Testis (tissue), 3 donors: ENCODE data around the gene PPFIBP1. TPM values are rescaled to one million over a fixed set of nuclear protein-coding genes. Genes with fewer than 3 reads are reported as not detected.

ENCODE experiments used
- DNase-seq: peaks from one replicate; pipeline ENCODE4 v3.0.0-alpha.2; 2019
- H3K27ac ChIP-seq, 2 donors: fragments of 200-600 bp; sonication (generic); one replicate each; pipeline ENCODE4 v1.5.1; 2019
- H3K27me3 ChIP-seq: fragments of 200-600 bp; sonication (generic); one replicate; pipeline ENCODE4 v1.5.1; 2019
- H3K36me3 ChIP-seq: fragments of 200-600 bp; sonication (generic); one replicate; pipeline ENCODE4 v1.5.1; 2017; ENCODE audit warnings: low read depth; ENCODE audit errors: missing control alignments
- H3K4me1 ChIP-seq: fragments of 200-600 bp; sonication (generic); one replicate; pipeline ENCODE4 v1.5.1; 2019
- H3K4me3 ChIP-seq, 2 donors: fragments of 200-600 bp; sonication (generic); one replicate each; pipeline ENCODE4 v1.5.1; 2017 to 2019
- H3K9me3 ChIP-seq: fragments of 200-600 bp; sonication (generic); one replicate; pipeline ENCODE4 v1.5.1; 2017
- POLR2A ChIP-seq: fragments of 450-650 bp; IDR thresholded peaks from one replicate; pipeline ENCODE4 v1.6.1; 2017; ENCODE audit warnings: antibody characterized with exemption, mild to moderate bottlenecking, moderate library complexity
- WGBS, 2 donors: methylation state at CpG; one replicate each; pipeline ENCODE4 v1.1.5; 2018; 5-methylcytosine and 5-hydroxymethylcytosine counted together
- intact Hi-C: fragments of 100-400 bp; cut with DNase I; formaldehyde crosslinking; loops from one replicate; pipeline ENCODE4 v1.15.1; 2023; ENCODE audit warnings: low total_unique reads
- polyA plus RNA-seq: library from polyadenylated mRNA; stranded (reverse); fragments of 350-450 nt; fragmentation: Illumina TruSeq; extraction: RNeasy Lipid Tissue Mini Kit (QIAGEN cat#74804); gene quantifications from one replicate; pipeline ENCODE4 v1.2.3, GENCODE V29; 2014; ENCODE audit warnings: low read depth, low replicate concordance; ENCODE audit not compliant: insufficient read depth
- total RNA-seq, 2 donors: library from RNA; depleted of rRNA; stranded (reverse); fragments of >200 nt; gene quantifications; one replicate each; pipeline ENCODE4 v1.2.3, GENCODE V29; 2016
- TF ChIP-seq, protein P1 (sequence below), 3 experiments: fragments of 450-650 bp in 2 of 3; fragments of 200-600 bp in 1 of 3; sonication (generic) in 1 of 3; IDR thresholded peaks; one replicate each; pipeline ENCODE4 v1.5.1; 2016 to 2019; ENCODE audit warnings: antibody characterized with exemption in 3 of 3, mild to moderate bottlenecking in 2 of 3, moderate library complexity in 1 of 3

The PPFIBP1 gene
- total and polyA plus RNA-seq, 3 donors from 2014 or later = 33.4 to 87.8 (median 75.3) TPM

DNA sequence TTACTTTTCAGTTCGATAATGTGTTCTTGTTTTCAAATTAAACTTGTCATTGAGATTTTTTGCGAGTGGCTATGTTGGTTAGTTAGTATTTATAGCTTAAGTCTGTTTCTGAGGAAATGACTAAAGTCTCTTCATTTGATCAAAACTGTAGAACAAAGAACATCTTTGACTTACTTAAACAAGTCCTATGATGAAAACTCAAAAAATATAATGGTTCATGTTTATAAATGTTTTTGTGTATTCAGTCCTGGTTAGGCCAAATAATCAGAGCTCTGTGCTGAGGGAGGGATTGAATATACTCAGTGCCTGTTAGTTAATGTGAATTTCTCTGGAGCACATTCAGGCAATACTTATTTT is 51.7 kb downstream of the PPFIBP1 start:
- H3K9me3 ChIP-seq = no peaks in the 10 kb centered on the region
- 63 to 67% methylated on average over 2 of the region's 2 CpGs for WGBS, 2 donors
- intact Hi-C loops = no loop called here
- H3K4me3 ChIP-seq = no peak overlapping the region
- H3K4me1 ChIP-seq = peaks cover 7% of the 10 kb centered on the region
- no peak for DNase-seq
- no peaks in the 10 kb centered on the region for H3K27me3 ChIP-seq
- TF ChIP-seq POLR2A = no peak
- TF ChIP-seq, protein P1, sequence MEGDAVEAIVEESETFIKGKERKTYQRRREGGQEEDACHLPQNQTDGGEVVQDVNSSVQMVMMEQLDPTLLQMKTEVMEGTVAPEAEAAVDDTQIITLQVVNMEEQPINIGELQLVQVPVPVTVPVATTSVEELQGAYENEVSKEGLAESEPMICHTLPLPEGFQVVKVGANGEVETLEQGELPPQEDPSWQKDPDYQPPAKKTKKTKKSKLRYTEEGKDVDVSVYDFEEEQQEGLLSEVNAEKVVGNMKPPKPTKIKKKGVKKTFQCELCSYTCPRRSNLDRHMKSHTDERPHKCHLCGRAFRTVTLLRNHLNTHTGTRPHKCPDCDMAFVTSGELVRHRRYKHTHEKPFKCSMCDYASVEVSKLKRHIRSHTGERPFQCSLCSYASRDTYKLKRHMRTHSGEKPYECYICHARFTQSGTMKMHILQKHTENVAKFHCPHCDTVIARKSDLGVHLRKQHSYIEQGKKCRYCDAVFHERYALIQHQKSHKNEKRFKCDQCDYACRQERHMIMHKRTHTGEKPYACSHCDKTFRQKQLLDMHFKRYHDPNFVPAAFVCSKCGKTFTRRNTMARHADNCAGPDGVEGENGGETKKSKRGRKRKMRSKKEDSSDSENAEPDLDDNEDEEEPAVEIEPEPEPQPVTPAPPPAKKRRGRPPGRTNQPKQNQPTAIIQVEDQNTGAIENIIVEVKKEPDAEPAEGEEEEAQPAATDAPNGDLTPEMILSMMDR (IDR thresholded peaks at IDR 0.05) = no peak
- no peak overlapping the region for H3K27ac ChIP-seq
- no peaks in the 10 kb centered on the region for H3K36me3 ChIP-seq

DNA sequence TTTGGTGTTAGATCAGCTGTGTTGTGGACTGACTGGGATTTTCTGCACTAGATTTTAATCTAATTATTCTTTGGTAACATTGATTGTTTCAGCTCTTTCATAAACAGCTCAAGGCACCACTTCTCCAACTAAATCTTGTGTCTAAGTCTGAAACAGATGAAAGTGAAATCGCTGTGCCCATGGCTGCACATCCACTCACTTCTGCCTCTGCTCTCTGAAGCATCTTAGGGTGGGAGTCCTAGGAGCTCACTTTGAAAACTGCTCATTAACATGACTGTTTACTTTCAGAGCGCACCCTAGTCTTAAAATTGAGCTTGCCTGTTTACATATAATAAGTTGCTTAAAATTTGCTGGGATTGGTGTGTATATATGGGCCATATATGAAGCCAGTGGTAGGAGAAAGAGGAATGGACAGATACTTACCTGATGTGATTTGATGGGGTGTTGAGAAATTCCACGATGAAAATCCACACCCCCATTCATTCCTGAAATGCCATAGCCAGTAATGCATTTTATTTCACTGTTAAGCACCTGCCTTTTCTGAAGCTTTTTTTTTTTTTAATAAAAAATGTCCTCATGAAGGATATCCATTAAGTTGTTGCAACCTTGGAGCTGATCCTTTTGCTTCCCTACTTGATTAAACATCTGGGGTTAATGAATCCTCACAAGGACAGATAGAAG is 52.8 kb downstream of the PPFIBP1 start:
- no peaks in the 10 kb centered on the region for H3K36me3 ChIP-seq

DNA sequence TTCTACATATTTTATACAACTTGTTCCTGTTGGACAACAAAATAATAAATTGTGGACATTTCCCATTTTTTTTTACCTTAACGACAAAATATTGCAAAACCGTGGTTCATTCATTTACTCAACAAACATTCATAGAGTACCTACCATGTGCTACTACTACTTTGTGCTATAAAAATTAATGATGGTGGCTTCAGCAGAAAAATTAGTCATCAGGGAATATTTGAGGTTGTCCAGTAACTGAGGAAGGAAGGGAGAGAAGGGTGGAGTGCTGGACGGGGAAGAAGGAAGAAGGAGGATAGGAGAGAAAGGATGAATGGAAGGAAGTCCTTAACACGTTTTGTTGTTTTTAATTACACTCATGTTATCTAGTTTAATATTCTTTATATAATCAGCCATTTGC is 53.7 kb downstream of the PPFIBP1 start:
- no peak overlapping the region for H3K27ac ChIP-seq
- H3K27me3 ChIP-seq = no peaks in the 10 kb centered on the region
- H3K36me3 ChIP-seq = no peaks in the 10 kb centered on the region
- no peak overlapping the region for H3K4me3 ChIP-seq
- intact Hi-C loops = no loop called here
- 86 to 88% methylated on average over 4 of the region's 4 CpGs for WGBS, 2 donors
- peaks cover 7% of the 10 kb centered on the region for H3K4me1 ChIP-seq
- TF ChIP-seq, protein P1 (IDR thresholded peaks at IDR 0.05) = no peak
- no peak for TF ChIP-seq POLR2A
- H3K9me3 ChIP-seq = no peaks in the 10 kb centered on the region
- no peak for DNase-seq

More for the DNA sequence above, 52.8 kb downstream of the PPFIBP1 start:
- H3K4me1 ChIP-seq = peaks cover 7% of the 10 kb centered on the region
- WGBS, 2 donors = 68 to 83% methylated on average over 3 of the region's 3 CpGs
- intact Hi-C loops = no loop called here
- H3K27me3 ChIP-seq = no peaks in the 10 kb centered on the region
- no peaks in the 10 kb centered on the region for H3K9me3 ChIP-seq
- no peak for DNase-seq
- no peak overlapping the region for H3K4me3 ChIP-seq
- no peak for TF ChIP-seq POLR2A
- TF ChIP-seq, protein P1 (IDR thresholded peaks at IDR 0.05) = no peak
- H3K27ac ChIP-seq = no peak overlapping the region

DNA sequence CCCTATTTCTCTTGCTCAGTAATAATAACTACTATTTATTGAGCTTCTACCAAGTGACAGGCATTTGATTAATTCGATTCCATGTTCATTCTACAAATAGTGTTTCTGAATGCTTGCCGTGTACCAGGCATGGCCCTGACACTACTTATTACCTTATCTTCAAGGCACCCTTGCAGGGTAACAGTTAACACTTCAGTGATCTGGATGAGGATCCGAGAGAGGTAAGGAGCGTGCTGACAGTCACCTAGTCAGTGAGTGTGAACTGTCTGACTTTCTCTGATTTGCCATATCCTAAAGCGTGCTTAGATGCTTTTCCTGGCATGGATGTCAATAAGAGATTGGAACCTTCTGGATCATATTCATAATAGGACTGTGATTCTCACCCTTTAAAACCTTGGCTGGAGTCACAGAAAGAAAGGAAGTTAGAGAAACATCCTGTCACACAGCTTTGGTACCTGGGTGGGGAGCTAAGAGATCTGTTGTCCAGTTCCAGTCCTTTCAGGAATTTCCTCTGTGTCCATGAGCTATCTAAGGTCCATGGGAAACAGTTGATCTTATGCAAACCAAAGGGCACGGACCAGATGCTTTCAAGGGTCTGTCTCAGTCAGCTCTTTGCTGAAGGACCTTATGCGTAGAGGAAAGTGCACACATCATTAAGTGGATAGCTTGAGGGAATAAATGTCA is 54.8 kb downstream of the PPFIBP1 start:
- no peak overlapping the region for H3K4me3 ChIP-seq
- no peaks in the 10 kb centered on the region for H3K27me3 ChIP-seq
- H3K27ac ChIP-seq = no peak overlapping the region
- intact Hi-C loops = no loop called here
- H3K36me3 ChIP-seq = no peaks in the 10 kb centered on the region
- TF ChIP-seq POLR2A = no peak
- TF ChIP-seq, protein P1 (IDR thresholded peaks at IDR 0.05) = no peak
- peaks cover 17% of the 10 kb centered on the region for H3K4me1 ChIP-seq
- WGBS, 2 donors = 85 to 92% methylated on average over 7 of the region's 7 CpGs
- DNase-seq = no peak
- no peaks in the 10 kb centered on the region for H3K9me3 ChIP-seq
